KG1 (cell line): Measurements from ENCODE around the gene FAM131B.
"Not testable (repeated sequence)": the region's sequence is repeated elsewhere in the genome, so short reads cannot be mapped to it uniquely, and the experiment has no call there.

ENCODE experiments used
- DNase-seq: peaks from one replicate; lab custom pipeline; 2025; lab: John Stamatoyannopoulos, UW

The FAM131B gene

DNA sequence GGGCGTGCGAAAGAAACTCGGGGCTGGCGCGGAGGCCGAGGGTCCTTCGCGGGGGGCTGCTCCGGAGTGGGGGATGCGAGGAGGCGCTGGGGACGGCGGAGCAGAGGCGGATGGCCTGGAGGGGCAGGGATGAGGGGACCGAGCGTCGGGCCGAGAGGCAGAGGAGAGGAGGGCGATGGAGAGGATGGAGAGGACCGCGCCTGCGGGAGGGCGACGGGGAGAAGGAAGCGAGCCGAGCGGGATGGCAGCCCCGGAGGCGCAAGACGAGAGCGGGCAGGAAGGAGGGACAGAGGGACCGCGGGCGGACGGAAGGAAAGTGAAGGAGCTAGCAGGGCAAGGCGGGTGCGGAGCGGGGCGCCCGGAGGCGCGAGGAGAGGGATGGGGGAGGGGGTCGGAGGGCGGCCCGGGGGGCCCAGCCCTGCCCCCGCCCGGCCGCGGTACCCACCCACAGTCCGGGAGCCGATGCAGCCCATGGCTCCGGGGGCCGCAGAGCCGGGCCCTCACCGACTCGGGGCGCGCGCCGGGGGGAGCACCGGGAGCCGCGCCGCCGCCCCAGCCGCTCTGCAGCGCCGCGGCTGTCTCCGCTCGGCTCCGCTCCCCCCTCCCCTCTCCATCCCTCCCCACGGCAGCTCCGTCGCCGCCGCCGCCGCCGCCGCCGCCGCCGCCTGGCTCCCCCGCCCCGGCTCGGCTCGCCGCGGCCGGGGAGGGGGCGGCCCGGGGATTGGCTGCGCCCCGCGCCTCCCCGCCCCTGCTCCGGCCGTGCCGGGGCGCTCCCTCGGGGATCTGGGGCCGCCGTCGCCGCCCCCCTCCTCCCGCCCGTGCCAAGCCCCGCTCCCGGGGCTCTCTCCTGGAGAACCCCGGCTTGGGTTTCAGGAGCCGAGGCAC is at the start of gene FAM131B:
TSS of gene FAM131B (minus strand) at position 583 of the 885 bp plus-strand sequence. CDS start at position 473, 110 bp downstream.
- no peak for DNase-seq

DNA sequence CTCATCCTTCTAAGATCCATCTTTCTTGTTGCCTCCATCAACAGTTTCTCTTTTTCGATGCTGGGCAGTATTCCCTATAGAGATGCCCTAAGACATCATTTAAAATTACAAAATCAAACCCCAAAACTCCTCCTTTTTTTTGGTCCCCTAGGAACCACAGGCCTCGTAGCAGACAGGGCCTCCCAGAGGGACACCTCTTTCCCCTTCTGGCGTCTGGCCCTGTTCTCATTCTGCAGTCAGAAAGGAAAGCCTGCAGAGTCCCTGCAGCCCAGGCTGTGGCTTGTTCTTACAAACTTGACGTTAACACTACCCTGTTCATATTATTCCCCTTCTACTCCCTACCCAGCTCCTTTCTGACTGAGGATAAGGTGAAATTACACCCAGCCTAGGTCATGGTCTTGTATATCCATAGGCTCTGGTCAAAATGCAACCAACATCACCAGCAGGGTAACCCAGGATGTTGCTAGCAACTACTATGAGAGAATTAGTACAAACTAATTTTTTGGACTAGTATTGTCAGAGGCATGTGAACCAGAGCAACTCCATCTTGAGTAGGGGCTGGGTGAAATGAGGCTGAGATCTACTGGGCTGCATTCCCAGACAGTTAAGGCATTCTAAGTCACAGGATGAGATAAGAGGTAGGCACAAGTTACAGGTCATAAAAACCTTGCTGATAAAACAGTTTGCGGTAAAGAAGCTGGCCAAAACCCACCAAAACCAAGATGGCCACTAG is 49.6 kb upstream of the FAM131B start:
- DNase-seq = no peak

GRCh38 chr7:143410521-143411004 is 48.0 kb upstream of the FAM131B start:
- no peak for DNase-seq

DNA sequence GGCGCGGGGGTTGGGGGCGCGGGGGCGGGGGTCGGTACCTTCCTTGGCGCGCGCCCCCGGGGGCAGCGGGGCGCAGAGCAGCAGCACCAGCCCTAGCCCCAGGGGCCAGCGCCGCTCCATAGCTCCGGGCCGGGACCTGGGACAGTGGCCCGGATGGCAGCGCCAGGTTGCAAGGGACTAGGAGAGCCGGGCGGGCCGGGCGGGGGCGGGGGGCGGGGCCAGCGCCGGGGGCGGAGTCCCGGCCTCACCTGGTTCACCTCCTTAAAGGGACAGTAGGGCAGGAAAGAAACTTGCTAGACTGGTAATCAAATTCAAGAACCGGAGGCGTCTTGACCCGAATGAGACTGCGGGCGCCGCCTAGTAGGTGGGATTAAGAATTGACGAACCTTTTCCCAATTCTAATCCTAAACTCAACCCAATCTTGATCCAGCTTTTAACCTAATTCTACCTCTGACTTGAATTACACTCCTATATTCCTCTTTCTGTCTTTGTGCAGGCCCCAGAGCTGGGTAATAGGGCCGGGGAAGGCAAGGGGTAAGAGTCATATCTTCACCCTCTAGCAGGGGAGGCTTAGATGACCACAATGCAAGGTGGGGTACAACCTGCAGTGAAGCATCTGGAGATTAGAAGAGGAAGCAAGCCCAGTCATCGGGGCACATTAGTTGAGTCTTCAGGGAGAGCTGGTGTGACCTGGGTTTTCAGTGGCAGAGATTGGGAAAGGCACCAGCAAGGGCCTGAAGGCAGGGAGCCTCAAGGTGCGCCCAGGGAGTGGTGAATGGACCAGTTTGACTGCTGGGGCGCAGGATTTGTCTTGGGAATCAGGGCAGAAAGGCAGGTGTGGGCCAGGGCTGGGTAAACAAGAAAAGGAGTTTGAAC is 46.4 kb upstream of the FAM131B start, which contains the start of gene EPHA1:
TSS of gene EPHA1 (minus strand) at position 171 of the 876 bp plus-strand sequence. CDS start at position 120, 51 bp downstream.
- DNase-seq = no peak

- no peak for DNase-seq
Observed at GRCh38 chr7:143408252-143408685, 45.8 kb upstream of the FAM131B start.

GRCh38 chr7:143407287-143408251 is 45.1 kb upstream of the FAM131B start:
- DNase-seq = no peak

DNA sequence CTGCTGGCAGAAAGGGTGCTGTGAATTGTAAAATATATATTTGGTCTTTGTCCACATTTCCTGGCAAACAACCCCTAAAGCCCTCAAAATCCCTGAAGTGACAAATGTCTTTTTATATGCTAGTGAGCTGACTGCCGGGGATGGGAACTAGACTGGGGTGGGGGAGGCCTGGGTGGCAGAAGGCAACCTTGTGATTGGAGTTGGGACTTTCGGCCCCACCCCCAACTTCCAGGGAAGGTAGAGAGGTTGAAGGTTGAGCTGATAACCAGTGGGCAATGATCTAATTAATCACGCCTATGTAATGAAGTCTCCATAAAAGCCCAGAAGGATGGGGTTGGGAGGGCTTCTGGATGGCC is 43.5 kb upstream of the FAM131B start:
- DNase-seq = no peak

DNA sequence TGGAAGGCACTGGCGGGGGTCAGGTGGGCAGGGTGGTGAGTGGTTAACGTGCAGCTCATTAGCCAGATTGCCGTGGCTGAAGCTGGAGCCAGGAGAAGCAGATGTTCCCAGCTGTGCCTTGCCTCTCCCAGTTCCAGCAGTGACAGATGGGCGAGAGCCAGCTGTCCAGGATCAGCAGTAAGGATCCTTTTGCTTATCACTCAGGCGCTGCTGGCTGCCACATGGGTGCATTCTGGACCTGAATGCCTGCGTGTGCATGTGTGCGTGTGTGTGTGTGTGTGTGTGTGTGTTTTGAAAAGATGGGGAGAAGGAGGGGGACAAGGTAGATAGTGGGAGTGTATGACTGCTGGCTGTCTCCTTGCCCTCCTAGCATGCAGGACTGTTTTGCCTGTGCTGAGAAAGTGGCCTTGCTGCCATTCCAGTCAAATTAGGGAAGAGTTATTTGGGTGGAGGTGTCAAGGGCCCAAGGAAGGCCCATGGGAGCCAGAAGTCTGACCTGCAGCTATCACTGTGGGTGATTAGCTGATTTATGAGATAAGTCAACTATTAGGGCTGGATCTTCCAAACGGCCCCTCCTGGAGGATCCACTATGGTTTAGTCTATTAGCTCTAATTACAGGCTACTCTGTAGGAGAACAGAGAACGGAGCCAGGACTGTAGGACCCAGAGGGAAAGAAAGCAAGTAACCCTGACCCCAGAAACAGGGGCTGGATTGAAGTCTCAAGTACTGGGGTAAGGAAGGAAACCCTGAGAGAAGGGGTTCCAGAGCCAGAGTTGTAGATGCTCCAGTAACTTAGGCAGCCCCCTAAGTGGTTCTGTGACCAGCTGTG is 42.9 kb upstream of the FAM131B start:
- DNase-seq = no peak

GRCh38 chr7:143402233-143402632 is 39.7 kb upstream of the FAM131B start:
- not testable (repeated sequence) for DNase-seq

- DNase-seq = no peak
Observed at GRCh38 chr7:143401265-143401664, 38.8 kb upstream of the FAM131B start.

- no peak for DNase-seq
Observed at GRCh38 chr7:143399642-143400041, 37.1 kb upstream of the FAM131B start.

- no peak for DNase-seq
Observed at GRCh38 chr7:143399151-143399550, 36.6 kb upstream of the FAM131B start.

DNA sequence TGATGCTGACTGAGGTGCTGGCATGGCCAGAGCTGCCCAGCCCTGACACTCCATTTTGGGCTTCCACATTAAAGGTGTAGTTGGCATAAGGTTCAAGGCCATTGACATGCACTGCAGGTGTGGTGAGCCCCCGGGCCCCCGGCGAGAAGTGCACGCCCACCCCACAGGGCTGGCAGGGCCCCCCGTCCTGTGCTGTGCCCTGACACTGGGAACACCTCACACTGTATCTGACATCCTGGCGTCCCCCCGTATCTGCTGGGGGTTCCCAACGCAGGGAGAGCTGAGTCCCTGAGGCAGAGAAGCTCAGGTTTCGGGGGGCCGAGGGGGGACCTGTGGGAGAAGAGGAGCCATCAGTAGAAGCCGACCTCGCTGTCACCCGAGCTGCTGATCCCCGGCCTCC is 36.1 kb upstream of the FAM131B start:
- DNase-seq = no peak

GRCh38 chr7:143397710-143398530 is 35.4 kb upstream of the FAM131B start:
- DNase-seq = no peak

GRCh38 chr7:143396625-143397556 is 34.4 kb upstream of the FAM131B start:
- no peak for DNase-seq

GRCh38 chr7:143396182-143396581 is 33.7 kb upstream of the FAM131B start:
- no peak for DNase-seq
